Stimulated activated CD4-positive, alpha-beta T cell treated with anti-CD3 and anti-CD28 coated beads, Interleukin-2, amount 100 ng/mL, for 4 hours (primary cell): ENCODE measurements around the gene NUDT22.
A peak's percentile ranks its signal among the peaks of the same experiment; 100 is the strongest.

Experiments used
- DNase-seq: peaks from one replicate; pipeline ENCODE4 v3.0.0-alpha.2; 2020; ENCODE audit warnings: low read depth

Gene NUDT22

GRCh38 chr11:64229090-64229743 lies 3.1 kb downstream of the NUDT22 start:
- no peak for DNase-seq

GRCh38 chr11:64229744-64230170 lies 3.7 kb downstream of the NUDT22 start:
- DNase-seq: no peak

- DNase-seq: peak; percentile 77
Observed at GRCh38 chr11:64230171-64230984, 4.3 kb downstream of the NUDT22 start, which contains the start of gene DNAJC4. Gene DNAJC4 (plus strand): TSS chr11:64230548. CDS start chr11:64230855, 307 bp downstream.

- DNase-seq: no peak
Observed at GRCh38 chr11:64230985-64231365, 4.9 kb downstream of the NUDT22 start.

- no peak for DNase-seq
Observed at GRCh38 chr11:64231546-64231945, 5.5 kb downstream of the NUDT22 start.

GRCh38 chr11:64232182-64232966 lies 6.3 kb downstream of the NUDT22 start:
- no peak for DNase-seq

GRCh38 chr11:64232967-64233315 lies 6.9 kb downstream of the NUDT22 start:
- DNase-seq: no peak

GRCh38 chr11:64233913-64234586 lies 8.0 kb downstream of the NUDT22 start, which contains the start of gene VEGFB:
Gene VEGFB (plus strand): TSS chr11:64234584. CDS start chr11:64234834, 250 bp downstream.
- DNase-seq: peak; percentile 69

GRCh38 chr11:64234647-64235379 lies 8.7 kb downstream of the NUDT22 start:
- DNase-seq: no peak

- DNase-seq: no peak
Observed at GRCh38 chr11:64235437-64236161, 9.5 kb downstream of the NUDT22 start.

- no peak for DNase-seq
Observed at GRCh38 chr11:64237484-64237951, 11.4 kb downstream of the NUDT22 start.

GRCh38 chr11:64238076-64238475 lies 12.0 kb downstream of the NUDT22 start:
- no peak for DNase-seq

- no peak for DNase-seq
Observed at GRCh38 chr11:64238999-64239398, 12.9 kb downstream of the NUDT22 start.

- no peak for DNase-seq
Observed at GRCh38 chr11:64239662-64240434, 13.8 kb downstream of the NUDT22 start.

- peak; percentile 98 for DNase-seq
Observed at GRCh38 chr11:64240435-64241240, 14.6 kb downstream of the NUDT22 start, which contains the start of gene FKBP2. Gene FKBP2 (plus strand): TSS chr11:64241095. CDS start chr11:64242388, 1,293 bp downstream.

GRCh38 chr11:64241241-64241490 lies 15.1 kb downstream of the NUDT22 start:
- peak; percentile 100 for DNase-seq

GRCh38 chr11:64241491-64242374 lies 15.7 kb downstream of the NUDT22 start:
- no peak for DNase-seq
